HepG2 (cell line): ENCODE results near the gene DRAXIN. TPM values are rescaled to one million over a fixed set of nuclear protein-coding genes. Genes with fewer than 3 reads are reported as not detected.

Experiments
- AGO2 ChIP-seq: fragments of 200-400 bp; formaldehyde crosslinking; optimal IDR thresholded peaks from 2 replicates; pipeline ENCODE3; 2017; ENCODE audit warnings: mild to moderate bottlenecking, low read depth, low read length, moderate library complexity
- GATA4 ChIP-seq: sonication (generic); IDR thresholded peaks from 2 replicates; pipeline ENCODE4 v1.6.1; 2016; ENCODE audit warnings: antibody characterized with exemption, low read depth, borderline replicate concordance
- MXD4 ChIP-seq: IDR thresholded peaks from 2 replicates; pipeline ENCODE4 v1.6.1; 2016; ENCODE audit warnings: mild to moderate bottlenecking, missing biosample characterization, missing genetic modification reagents
- RBFOX2 ChIP-seq: fragments of 200-400 bp; formaldehyde crosslinking; IDR thresholded peaks from 2 replicates; pipeline ENCODE4 v1.6.1; 2017; ENCODE audit warnings: low read depth, mild to moderate bottlenecking, low read length
- SIN3A ChIP-seq: IDR thresholded peaks from 2 replicates; pipeline ENCODE4 v1.6.1; 2011; ENCODE audit warnings: low read depth, mild to moderate bottlenecking, control low read depth, low read length, borderline replicate concordance
- SP5 ChIP-seq: IDR thresholded peaks from 2 replicates; pipeline ENCODE4 v1.6.1; 2016; ENCODE audit warnings: low read depth, borderline replicate concordance
- SYNCRIP ChIP-seq: fragments of 200-400 bp; formaldehyde crosslinking; IDR thresholded peaks from 2 replicates; pipeline ENCODE4 v1.6.1; 2018; ENCODE audit warnings: mild to moderate bottlenecking, low read depth, low read length; ENCODE audit not compliant: insufficient read depth
- ZBTB1 ChIP-seq: sonication (generic); formaldehyde crosslinking; IDR thresholded peaks from 2 replicates; pipeline ENCODE4 v1.4.0; 2020; ENCODE audit warnings: missing genetic modification reagents, borderline replicate concordance
- ZBTB38 ChIP-seq: sonication (generic); formaldehyde crosslinking; IDR thresholded peaks from 2 replicates; pipeline ENCODE4 v1.5.1; 2020; ENCODE audit warnings: mild to moderate bottlenecking, missing genetic modification reagents
- ZMYM3 ChIP-seq: sonication (generic); formaldehyde crosslinking; IDR thresholded peaks from 2 replicates; pipeline ENCODE4 v1.5.1; 2020; ENCODE audit warnings: mild to moderate bottlenecking, missing genetic modification reagents
- ZNF383 ChIP-seq: sonication (generic); formaldehyde crosslinking; IDR thresholded peaks from 2 replicates; pipeline ENCODE4 v1.4.0; 2020; ENCODE audit warnings: missing genetic modification reagents, mild to moderate bottlenecking, borderline replicate concordance
- ZNF564 ChIP-seq: sonication (generic); formaldehyde crosslinking; IDR thresholded peaks from 2 replicates; pipeline ENCODE4 v1.8.1; 2023; ENCODE audit warnings: mild to moderate bottlenecking, missing genetic modification reagents
- ZNF766 ChIP-seq: sonication (generic); formaldehyde crosslinking; IDR thresholded peaks from 2 replicates; pipeline ENCODE4 v1.5.0; 2020; ENCODE audit warnings: missing genetic modification reagents, borderline replicate concordance
- ZNF777 ChIP-seq: sonication (generic); formaldehyde crosslinking; IDR thresholded peaks from 2 replicates; pipeline ENCODE4 v1.4.0; 2020; ENCODE audit warnings: missing genetic modification reagents
- polyA plus RNA-seq, 8 experiments: library from polyadenylated mRNA; depleted of rRNA in 3 of 8; stranded (reverse) in 7 of 8; unstranded in 1 of 8; fragments of >200 nt; fragmentation: Illumina TruSeq in 4 of 8; extraction: Trizol in 4 of 8; gene quantifications; 2 replicates each; pipeline versions ENCODE4 v1.2.1 to v1.2.3, GENCODE V29; 2011 to 2016; ENCODE audit warnings: low read depth in 4 of 8, missing spikeins in 1 of 8, mixed read lengths in 1 of 8; ENCODE audit not compliant: insufficient read depth in 1 of 8
- total RNA-seq, 5 experiments: library from RNA; depleted of rRNA; stranded (reverse); fragments of >200 nt; fragmentation: Illumina TruSeq; extraction: Trizol; gene quantifications; 2 replicates each; pipeline ENCODE4 v1.2.3, GENCODE V29; 2016; ENCODE audit warnings: low read depth in 1 of 5
- TF ChIP-seq, protein P1 (sequence below): IDR thresholded peaks from 2 replicates; pipeline ENCODE4 v1.6.1; 2016; ENCODE audit warnings: low read depth, control low read depth
- TF ChIP-seq, protein P2 (sequence below): sonication (generic); formaldehyde crosslinking; IDR thresholded peaks from 2 replicates; pipeline ENCODE4 v1.5.0; 2020; ENCODE audit warnings: mild to moderate bottlenecking, missing genetic modification reagents, borderline replicate concordance
- TF ChIP-seq, protein P3 (sequence below): sonication (generic); formaldehyde crosslinking; IDR thresholded peaks from 2 replicates; pipeline ENCODE4 v1.5.1; 2020; ENCODE audit warnings: mild to moderate bottlenecking, missing genetic modification reagents, moderate library complexity

Gene DRAXIN
- total and polyA plus RNA-seq, 2 of the 13 experiments (the other 11 are each of a cell fraction or from before 2014, with no cell fraction given): 0.02 TPM; not detected in 1

DNA sequence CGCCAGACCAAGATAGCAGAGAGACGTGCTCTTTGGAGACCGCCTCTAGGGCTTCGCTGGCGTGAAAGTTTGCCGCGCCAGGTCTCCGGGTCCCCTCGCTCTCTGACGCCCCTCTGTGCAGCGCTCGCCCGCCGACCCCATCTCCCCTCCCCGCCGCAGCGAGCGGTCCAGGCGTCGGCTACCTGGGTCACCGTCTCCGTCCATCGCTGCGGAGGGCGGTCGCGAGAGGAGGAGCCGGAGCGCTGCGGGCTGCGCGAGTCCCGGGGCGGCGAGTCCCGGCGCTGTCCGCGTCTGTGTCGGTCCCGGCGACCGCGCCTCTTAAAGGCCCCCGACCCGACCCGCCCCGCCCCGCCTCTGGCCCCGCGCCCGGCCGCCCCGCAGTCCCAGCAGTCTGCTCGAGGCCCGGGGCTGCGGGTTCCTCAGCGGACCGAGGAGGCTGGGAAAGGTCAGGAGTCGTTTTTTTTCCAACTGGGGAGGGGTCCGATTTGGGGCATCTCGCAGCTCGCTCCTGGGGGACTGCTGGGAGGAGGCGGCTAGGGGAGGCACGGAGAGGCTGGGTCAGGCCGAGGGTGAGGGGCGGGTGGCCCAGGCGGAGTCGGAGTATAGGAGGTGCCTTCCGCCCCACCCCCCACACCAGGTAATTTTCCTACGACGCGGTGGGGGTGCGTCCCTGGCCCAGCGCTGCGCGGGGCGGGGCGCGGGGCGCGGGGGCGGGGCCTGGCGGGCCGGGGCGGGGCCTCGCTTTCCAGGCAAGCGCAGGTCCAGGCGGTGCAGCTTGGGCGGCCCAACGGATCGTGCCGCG is 37.2 kb upstream of the DRAXIN start, which contains the start of the genes FBXO2 and FBXO44 (continued):
- TF ChIP-seq, protein P1, sequence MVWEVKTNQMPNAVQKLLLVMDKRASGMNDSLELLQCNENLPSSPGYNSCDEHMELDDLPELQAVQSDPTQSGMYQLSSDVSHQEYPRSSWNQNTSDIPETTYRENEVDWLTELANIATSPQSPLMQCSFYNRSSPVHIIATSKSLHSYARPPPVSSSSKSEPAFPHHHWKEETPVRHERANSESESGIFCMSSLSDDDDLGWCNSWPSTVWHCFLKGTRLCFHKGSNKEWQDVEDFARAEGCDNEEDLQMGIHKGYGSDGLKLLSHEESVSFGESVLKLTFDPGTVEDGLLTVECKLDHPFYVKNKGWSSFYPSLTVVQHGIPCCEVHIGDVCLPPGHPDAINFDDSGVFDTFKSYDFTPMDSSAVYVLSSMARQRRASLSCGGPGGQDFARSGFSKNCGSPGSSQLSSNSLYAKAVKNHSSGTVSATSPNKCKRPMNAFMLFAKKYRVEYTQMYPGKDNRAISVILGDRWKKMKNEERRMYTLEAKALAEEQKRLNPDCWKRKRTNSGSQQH (CRISPR knock-in tag): peak; percentile 39; the same call in 1 of the 2 replicates
- no peak for TF ChIP-seq SYNCRIP
- peak; percentile 41; the same call in 1 of the 2 replicates for TF ChIP-seq ZNF777 (CRISPR knock-in tag)
- 0 out of 2 replicates have a peak, but pooled peaks have one; percentile 32 for TF ChIP-seq GATA4
- TF ChIP-seq, protein P2, sequence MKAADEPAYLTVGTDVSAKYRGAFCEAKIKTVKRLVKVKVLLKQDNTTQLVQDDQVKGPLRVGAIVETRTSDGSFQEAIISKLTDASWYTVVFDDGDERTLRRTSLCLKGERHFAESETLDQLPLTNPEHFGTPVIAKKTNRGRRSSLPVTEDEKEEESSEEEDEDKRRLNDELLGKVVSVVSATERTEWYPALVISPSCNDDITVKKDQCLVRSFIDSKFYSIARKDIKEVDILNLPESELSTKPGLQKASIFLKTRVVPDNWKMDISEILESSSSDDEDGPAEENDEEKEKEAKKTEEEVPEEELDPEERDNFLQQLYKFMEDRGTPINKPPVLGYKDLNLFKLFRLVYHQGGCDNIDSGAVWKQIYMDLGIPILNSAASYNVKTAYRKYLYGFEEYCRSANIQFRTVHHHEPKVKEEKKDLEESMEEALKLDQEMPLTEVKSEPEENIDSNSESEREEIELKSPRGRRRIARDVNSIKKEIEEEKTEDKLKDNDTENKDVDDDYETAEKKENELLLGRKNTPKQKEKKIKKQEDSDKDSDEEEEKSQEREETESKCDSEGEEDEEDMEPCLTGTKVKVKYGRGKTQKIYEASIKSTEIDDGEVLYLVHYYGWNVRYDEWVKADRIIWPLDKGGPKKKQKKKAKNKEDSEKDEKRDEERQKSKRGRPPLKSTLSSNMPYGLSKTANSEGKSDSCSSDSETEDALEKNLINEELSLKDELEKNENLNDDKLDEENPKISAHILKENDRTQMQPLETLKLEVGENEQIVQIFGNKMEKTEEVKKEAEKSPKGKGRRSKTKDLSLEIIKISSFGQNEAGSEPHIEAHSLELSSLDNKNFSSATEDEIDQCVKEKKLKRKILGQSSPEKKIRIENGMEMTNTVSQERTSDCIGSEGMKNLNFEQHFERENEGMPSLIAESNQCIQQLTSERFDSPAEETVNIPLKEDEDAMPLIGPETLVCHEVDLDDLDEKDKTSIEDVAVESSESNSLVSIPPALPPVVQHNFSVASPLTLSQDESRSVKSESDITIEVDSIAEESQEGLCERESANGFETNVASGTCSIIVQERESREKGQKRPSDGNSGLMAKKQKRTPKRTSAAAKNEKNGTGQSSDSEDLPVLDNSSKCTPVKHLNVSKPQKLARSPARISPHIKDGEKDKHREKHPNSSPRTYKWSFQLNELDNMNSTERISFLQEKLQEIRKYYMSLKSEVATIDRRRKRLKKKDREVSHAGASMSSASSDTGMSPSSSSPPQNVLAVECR (CRISPR knock-in tag): peak; percentile 66; the same call in 1 of the 2 replicates
- TF ChIP-seq AGO2: peak; percentile 89
- peak; percentile 45; the same call in 1 of the 2 replicates for TF ChIP-seq SP5
- TF ChIP-seq, protein P3, sequence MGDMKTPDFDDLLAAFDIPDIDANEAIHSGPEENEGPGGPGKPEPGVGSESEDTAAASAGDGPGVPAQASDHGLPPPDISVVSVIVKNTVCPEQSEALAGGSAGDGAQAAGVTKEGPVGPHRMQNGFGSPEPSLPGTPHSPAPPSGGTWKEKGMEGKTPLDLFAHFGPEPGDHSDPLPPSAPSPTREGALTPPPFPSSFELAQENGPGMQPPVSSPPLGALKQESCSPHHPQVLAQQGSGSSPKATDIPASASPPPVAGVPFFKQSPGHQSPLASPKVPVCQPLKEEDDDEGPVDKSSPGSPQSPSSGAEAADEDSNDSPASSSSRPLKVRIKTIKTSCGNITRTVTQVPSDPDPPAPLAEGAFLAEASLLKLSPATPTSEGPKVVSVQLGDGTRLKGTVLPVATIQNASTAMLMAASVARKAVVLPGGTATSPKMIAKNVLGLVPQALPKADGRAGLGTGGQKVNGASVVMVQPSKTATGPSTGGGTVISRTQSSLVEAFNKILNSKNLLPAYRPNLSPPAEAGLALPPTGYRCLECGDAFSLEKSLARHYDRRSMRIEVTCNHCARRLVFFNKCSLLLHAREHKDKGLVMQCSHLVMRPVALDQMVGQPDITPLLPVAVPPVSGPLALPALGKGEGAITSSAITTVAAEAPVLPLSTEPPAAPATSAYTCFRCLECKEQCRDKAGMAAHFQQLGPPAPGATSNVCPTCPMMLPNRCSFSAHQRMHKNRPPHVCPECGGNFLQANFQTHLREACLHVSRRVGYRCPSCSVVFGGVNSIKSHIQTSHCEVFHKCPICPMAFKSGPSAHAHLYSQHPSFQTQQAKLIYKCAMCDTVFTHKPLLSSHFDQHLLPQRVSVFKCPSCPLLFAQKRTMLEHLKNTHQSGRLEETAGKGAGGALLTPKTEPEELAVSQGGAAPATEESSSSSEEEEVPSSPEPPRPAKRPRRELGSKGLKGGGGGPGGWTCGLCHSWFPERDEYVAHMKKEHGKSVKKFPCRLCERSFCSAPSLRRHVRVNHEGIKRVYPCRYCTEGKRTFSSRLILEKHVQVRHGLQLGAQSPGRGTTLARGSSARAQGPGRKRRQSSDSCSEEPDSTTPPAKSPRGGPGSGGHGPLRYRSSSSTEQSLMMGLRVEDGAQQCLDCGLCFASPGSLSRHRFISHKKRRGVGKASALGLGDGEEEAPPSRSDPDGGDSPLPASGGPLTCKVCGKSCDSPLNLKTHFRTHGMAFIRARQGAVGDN (CRISPR knock-in tag): peak; percentile 54
- TF ChIP-seq SIN3A: peak; percentile 46; the same call in 1 of the 2 replicates
- TF ChIP-seq ZBTB1 (CRISPR knock-in tag): no peak
- peak; percentile 92 for TF ChIP-seq RBFOX2
- no peak for TF ChIP-seq ZNF383 (CRISPR knock-in tag)
- TF ChIP-seq MXD4 (CRISPR knock-in tag): no peak
- TF ChIP-seq ZMYM3 (CRISPR knock-in tag): peak; percentile 71; the same call in 1 of the 2 replicates
- TF ChIP-seq ZBTB38 (CRISPR knock-in tag): no peak; the same call in 1 of the 2 replicates
- peak; percentile 86; the same call in 1 of the 2 replicates for TF ChIP-seq ZNF564 (CRISPR knock-in tag)
- no peak for TF ChIP-seq ZNF766
